Mammary epithelial cell (primary cell): ENCODE results near the gene PIEZO2.

Experiments
- CTCF ChIP-seq, 2 donors: IDR thresholded peaks in 1 of 2; conservative IDR thresholded peaks in 1 of 2; 2 replicates each; pipeline ENCODE4 v1.5.1; 2011 to 2012; ENCODE audit warnings: inconsistent platforms in 2 of 2, low read length in 2 of 2, mild to moderate bottlenecking in 2 of 2, control low read depth in 1 of 2, low read depth in 1 of 2; ENCODE audit not compliant: insufficient read depth in 1 of 2; ENCODE audit errors: extremely low read depth in 1 of 2
- EZH2 ChIP-seq: IDR thresholded peaks from 2 replicates; pipeline ENCODE4 v1.6.1; 2012; ENCODE audit warnings: low read length, inconsistent platforms, borderline replicate concordance

DNA sequence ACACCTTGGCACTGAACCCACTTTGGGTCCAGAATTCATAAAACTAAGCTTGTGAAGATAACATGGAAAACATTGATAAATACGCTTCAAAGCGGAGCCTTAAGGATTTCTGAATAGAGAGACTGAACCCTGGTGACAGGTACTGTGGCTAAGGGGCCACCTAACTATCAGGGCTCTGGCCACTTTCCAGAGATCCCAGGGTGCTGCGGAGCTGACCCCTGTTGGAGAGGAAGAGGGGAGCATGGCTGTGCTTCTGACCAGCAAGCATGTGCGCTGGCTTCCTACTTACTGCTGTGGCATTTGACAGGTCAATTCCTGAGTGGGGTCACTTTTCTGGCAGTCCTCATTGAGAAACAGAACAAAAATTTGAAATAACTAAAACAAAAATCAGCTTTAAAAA, 395.2 kb downstream of the PIEZO2 start:
- TF ChIP-seq CTCF (conservative IDR thresholded peaks at IDR 0.05 in 1 of 2, IDR thresholded peaks at IDR 0.05 in 1 of 2; ENCODE audit: extremely low read depth in 1 of 2, insufficient read depth in 1 of 2, low read depth in 1 of 2, low read length in 2 of 2) (no peak), EZH2 (no peak)
